GM12864 (cell line): ENCODE measurements around the gene KRT2.
"Not testable (repeated sequence)": the region's sequence is repeated elsewhere in the genome, so short reads cannot be mapped to it uniquely, and the experiment has no call there.

Experiments used
- DNase-seq: peaks from one replicate; pipeline ENCODE4 v3.0.0-alpha.2; 2011; ENCODE audit warnings: low read depth
- H3K4me3 ChIP-seq: 2 replicates; pipeline ENCODE4 v1.5.1; 2011; ENCODE audit warnings: mild to moderate bottlenecking, low read depth, low read length, control low read depth
- TF ChIP-seq, protein P1 (sequence below): IDR thresholded peaks from 2 replicates; pipeline ENCODE4 v1.5.1; 2011; ENCODE audit warnings: low read depth, mild to moderate bottlenecking, moderate library complexity, low read length, control low read depth, inconsistent platforms; ENCODE audit errors: missing control alignments

KRT2 gene

DNA sequence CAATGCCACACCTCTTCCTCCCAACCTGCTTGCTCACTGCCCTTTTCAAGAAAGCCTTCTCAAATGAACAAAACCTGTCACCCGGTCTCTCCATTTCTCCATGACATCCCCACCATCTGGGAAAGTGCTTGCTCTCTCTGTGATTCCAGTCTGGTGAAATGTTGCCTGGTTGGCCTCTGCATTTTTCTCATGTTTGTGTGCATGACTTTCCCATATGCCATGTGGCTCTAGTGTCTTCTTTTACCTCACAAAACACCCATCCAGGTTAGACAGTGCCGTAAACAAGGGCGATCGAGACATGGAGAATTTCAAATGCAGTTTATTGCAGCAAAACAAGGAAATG lies 22.4 kb upstream of the KRT2 start:
- H3K4me3 ChIP-seq = no peak overlapping the region
- no peak for DNase-seq
- TF ChIP-seq, protein P1, sequence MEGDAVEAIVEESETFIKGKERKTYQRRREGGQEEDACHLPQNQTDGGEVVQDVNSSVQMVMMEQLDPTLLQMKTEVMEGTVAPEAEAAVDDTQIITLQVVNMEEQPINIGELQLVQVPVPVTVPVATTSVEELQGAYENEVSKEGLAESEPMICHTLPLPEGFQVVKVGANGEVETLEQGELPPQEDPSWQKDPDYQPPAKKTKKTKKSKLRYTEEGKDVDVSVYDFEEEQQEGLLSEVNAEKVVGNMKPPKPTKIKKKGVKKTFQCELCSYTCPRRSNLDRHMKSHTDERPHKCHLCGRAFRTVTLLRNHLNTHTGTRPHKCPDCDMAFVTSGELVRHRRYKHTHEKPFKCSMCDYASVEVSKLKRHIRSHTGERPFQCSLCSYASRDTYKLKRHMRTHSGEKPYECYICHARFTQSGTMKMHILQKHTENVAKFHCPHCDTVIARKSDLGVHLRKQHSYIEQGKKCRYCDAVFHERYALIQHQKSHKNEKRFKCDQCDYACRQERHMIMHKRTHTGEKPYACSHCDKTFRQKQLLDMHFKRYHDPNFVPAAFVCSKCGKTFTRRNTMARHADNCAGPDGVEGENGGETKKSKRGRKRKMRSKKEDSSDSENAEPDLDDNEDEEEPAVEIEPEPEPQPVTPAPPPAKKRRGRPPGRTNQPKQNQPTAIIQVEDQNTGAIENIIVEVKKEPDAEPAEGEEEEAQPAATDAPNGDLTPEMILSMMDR = no peak

- TF ChIP-seq, protein P1 = no peak
- DNase-seq = no peak
- no peak overlapping the region for H3K4me3 ChIP-seq
These were observed 21.9 kb upstream of the KRT2 start for GRCh38 chr12:52673713-52674432.

GRCh38 chr12:52673217-52673616 lies 21.2 kb upstream of the KRT2 start:
- DNase-seq = no peak
- TF ChIP-seq, protein P1 = no peak
- no peak overlapping the region for H3K4me3 ChIP-seq

DNA sequence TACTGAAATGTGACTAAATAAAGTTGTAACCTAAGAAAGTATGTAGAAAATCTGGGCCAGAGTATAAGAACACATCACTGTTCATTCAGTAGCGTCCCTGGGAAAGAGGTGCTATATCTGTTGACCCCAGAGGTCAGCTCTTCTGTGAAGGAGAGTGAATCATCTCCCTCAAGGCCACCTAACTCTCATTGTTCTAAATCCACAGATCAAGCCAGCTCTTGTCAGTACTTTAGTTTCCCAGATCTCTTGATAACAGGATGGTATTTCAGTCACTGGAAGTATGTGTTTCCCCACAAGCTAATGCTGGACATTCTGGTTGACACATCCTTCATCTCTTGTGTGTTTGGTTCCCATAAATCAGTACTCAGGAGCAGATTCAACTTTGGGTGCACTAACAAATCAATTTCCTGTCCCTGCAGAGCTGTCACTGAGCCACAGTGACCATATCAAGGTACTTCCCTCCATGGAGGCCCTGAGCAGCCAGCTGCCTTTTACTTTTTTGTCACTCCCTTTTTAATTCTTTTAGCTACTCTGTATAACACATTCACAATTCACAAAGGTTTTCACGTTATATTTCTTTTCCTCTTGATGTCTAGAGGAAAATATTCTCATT lies 20.4 kb upstream of the KRT2 start:
- no peak overlapping the region for H3K4me3 ChIP-seq
- DNase-seq = no peak
- TF ChIP-seq, protein P1 = no peak

GRCh38 chr12:52670961-52671360 lies 18.9 kb upstream of the KRT2 start:
- H3K4me3 ChIP-seq = no peak overlapping the region
- TF ChIP-seq, protein P1 = no peak
- no peak for DNase-seq

DNA sequence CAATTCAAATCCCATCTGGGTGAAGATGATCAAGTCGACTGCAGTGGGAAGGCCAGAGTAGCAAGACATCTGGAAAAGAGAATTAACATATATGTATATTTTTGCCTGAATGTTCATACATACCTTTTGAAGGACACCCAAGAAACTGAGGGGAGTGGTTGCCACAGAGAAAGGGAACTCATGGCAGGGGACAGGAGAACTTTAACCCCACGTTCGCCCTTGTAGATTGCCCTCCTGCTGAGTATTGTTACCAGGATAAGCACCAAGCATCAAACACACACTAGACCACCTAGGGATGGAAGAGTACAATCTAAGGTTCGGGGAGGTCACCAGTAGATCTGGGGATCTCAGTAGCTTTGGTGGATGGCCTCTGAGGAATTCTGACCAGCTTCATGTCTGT lies 18.5 kb upstream of the KRT2 start:
- no peak overlapping the region for H3K4me3 ChIP-seq
- no peak for DNase-seq
- TF ChIP-seq, protein P1 = no peak

DNA sequence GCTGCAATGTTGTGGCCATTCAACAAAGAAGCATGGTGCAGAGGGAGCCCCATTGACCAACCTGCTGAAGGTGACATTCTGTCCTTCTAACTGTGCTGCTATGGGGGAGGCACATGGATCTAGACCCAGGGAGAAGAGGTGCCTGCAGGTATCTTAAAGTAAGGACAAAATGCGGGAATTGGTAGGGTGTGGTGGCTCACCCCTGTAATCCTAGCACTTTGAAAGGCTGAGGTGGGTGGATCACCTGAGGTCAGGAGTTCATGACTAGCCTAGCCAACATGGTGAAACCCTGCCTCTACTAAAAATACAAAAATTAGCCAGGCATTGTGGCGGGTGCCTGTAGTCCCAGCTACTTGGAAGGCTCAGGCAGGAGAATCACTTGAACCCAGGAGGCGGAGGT lies 17.9 kb upstream of the KRT2 start:
- not testable (repeated sequence) for DNase-seq, H3K4me3 ChIP-seq
